GM21717 (cell line): ENCODE results near the gene ZNF879.
A peak's percentile ranks its signal among the peaks of the same experiment; 100 is the strongest.

Experiments used
- ATAC-seq: cut with Tn5 transposase; IDR thresholded peaks from one replicate; pipeline ENCODE4 v1.9.1; 2021; ENCODE audit warnings: mild to moderate bottlenecking, moderate library complexity; ENCODE audit not compliant: unreplicated experiment

Gene ZNF879

GRCh38 chr5:179023528-179024189 lies at the start of gene ZNF879:
TSS of gene ZNF879 (plus strand) at chr5:179023804. CDS start at chr5:179025005, 1,201 bp downstream.
- ATAC-seq: peak; percentile 89

DNA sequence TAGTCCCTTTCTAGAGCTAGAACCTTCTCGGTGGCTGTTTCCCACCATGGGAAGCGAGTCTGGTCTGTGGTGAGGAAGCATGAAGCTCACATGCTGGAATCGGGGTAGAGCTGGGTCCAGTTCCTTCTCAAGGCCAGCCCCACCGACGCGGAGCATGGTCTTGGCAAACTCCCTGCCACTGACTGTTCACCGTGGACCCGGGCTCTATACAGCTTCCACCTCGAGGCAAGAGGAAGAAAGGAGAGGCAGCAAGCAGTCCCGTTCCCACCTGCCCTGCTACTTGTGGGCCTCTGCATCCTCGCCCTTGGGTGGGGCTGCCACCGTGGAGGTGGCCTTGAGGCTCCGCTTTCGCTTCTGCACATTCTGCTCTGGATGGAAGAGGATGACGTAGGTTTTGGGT lies 42.2 kb upstream of the ZNF879 start:
- ATAC-seq: no peak

GRCh38 chr5:178982941-178983340 lies 40.7 kb upstream of the ZNF879 start:
- ATAC-seq: no peak

DNA sequence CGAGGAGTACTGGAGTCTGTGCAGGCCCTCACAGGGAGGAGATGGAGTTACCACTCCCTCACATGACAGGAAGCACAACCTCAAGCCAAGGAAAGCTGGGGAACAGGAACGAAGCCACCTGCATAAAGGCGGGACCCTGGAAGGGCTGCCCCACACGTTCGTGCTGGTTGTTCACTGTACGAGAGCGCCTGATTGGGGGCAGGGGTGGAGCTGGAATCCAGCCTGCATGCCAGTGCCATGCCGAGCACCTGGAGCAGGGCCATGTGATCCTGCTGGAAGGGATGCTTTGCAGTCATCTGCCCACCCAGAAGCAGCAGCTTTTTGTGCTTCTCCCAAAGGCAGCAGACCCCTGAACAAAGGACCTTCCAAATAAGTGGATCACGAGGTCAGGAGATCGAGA lies 39.9 kb upstream of the ZNF879 start:
- ATAC-seq: no peak

DNA sequence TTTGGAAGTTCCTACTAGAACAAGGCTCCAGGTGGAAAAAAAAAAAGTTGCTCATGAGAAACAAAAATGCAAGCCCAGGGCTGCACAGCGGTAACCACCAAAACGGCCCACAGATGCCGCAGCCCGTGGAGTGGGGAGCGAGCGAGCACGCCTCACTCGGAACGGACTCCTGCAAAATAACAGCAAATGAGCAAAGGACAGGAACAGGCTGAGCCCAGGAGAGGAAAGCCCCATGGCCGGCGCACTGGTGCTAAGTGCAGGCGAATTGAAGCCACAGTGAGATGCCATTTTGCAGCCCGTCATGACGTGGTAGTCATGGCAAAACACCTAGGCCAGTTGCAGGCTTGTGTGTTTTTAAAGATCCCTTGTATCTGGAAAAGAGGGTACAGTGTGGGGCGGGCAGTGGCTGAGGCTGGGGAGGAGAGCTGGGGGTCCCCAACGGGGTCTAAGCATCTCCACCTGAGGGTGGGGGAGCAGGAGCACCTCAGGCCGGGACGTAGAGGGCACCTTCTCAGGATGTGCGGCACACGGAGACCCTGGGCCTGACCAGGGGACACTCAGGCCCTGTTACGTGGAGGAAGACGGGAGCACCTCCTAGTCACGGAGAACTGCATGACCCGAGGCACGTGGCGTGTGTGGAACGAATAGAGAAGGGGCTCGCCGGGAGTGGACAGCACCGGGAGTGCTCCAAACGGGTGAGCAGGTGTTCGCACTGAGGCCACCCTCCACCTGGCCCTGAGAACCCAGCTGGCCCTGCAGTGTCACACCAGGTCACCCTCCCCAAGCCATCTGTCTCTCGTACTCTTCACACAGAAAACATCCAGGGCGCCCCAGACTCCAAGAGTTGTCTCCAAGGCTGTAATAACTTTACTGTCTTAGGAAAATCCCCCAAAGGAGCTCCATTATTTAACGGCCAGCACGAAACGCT lies 39.2 kb upstream of the ZNF879 start:
- ATAC-seq: no peak

GRCh38 chr5:178986326-178986960 lies 37.2 kb upstream of the ZNF879 start:
- ATAC-seq: no peak

DNA sequence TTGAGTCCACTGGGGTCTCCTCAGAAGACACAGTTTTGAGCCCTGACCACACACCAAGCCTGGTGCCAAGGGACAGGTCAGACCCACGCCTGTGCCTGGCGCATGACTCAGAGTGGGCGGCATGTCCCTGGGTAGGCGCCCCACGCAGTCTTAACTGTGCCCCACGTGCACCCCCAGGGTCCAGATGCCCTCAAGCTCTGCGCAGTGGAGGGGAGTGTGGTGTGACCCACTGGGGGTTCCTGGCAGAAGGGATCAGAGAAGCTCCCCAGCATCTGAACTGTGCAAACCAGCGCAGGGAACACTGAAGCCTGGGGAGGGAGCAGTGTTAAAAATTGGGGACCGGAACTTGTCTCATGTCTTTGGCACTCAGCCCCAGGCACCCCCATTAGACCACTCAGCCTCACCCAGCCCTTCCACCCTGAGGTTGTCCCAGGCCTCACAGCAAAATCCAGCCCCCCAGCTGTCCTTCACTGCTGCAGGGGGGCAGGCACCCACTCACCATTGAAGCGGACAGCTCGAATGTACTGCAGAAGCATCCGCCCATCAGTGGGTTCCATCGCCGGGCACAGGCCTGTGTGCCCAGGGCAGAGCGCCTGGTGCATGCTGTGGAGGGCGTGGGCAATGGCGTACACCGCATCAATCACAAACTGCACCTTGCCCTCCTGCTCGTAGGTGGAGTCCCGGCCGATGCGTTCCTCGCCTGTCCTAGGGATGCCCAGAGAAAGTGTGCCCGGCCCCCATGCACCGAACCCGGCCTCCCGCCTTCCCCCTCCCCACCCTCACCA lies 35.0 kb upstream of the ZNF879 start:
- no peak for ATAC-seq

GRCh38 chr5:178989311-178989710 lies 34.3 kb upstream of the ZNF879 start:
- no peak for ATAC-seq

- ATAC-seq: no peak
These were observed 33.1 kb upstream of the ZNF879 start for GRCh38 chr5:178990491-178990890.

DNA sequence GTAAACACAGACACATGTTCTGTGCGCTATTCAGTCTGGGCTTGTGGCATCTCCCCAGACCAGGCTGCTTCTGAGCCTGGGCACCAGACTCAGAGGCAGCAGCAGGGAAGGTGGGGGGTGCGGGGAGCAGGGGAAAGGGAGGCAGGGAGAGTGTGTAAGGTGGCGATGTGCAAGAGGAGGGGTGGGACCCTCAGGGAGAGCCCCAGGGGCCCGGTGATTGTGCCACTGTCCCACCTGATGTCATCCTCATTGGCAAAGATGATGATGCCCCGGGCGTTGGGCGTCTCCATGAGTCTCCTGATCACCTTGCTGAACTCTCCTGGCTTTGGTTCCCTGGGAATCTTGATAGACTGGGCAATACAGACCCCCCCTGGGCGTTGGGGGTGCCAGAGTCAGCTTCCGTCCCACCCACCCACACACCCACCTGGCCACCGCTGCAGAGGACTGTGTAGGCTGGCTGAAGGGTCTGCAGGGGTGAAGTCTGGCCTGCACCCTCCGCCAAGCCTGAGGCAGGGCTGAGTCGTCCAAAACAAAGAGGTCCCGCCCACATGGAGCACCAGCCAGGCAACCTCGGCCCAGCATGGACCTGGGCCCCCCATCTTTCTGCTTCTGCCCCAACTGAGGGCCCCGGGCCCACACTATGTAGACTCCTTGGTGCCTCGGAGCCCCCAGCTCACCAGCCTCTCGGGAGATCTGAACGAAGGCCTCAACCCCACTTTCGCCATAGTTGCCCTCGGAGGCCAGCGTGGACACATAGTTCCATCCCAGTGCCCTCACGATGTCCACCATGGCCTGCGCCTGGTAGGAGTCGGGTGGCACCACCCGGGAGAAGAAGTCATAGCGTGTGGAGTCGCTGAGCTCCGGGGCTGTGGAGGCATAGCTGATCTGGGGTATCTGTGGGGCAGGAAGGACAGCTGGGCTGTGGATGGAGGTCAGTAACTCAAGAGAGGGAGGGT lies 32.1 kb upstream of the ZNF879 start:
- no peak for ATAC-seq

DNA sequence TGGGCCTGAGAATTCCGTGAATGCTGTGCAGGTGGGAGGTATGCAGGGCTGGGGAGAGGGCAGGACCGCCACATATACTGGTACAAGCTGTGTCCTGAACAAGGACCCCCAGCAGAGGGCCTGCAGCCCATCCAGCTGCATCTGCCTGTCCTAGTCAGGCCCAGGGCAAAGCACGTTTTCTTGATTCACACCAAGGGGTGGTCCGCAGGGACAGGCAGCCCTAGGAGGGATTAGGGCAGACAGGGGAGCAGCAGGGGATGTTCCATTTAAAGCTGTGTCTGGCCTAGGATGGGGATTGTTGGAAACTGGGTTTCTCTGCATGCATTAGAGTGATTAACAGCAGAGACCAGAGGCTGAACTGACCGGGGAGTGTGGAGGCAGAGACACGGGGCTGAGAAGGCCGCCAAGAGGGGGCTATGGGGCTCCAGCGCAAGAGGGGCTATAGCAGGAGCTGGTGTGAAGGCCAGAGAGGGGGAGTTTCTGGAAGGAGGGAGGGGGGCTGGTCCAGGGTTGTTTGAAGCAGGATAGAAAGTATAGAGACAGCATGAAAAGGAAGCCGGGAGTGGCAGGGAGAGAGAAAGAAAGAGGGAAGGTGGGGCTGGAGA lies 31.2 kb upstream of the ZNF879 start:
- ATAC-seq: no peak

DNA sequence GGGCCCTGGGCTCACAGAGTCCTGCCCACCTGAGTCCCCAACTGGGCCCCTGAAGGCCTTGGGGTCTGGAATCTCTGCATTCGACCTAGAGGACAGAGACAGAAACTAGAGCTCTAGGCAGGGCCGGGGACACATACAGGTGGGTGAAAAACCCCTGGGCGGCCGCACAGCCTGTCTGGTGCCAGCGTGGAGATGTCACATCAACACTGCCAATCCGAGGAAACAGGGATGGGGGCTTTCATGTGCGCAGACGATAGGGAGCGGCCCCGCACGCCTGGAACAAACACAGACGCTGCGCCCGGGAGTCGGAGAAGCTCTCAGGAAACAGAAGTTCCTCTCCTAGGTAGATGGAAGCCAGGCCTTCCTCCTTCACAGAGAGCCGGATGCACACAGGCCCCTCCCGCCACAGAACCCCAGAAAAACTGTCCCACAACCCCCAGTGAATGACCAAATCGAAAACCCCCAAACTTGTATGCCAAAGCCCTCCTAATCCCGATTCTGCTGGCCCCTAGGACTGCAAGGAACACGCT lies 30.3 kb upstream of the ZNF879 start:
- no peak for ATAC-seq

DNA sequence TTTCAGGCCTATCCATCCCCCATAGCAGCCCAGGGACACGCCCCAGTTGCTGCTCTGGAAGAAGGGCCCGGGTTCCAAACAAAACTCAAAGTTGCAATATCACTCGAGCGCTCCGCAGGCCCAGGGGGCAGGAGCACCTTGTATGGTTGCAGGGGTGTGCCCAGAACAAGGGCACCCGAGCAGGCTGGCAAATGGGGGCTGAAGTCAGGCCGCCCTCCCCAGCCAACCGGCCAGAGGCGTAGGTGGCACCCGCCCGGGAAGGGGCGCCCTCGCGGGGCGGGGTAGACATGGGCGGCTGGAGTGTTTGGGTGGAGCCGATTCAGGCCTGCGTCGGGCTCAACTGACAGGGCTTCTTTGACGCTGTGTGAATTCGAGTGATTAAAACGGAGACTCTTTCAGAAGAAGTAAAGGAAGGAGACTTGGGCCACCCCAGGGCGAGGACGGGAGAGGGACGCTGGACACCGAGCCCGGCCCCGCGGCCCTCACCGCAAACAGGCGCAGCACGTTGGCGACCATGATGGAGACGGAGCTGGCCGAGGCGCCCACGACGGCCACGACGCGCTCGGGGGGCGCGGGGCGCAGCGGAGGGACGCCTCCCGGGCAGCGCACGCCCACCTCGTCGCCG lies 29.5 kb upstream of the ZNF879 start:
- ATAC-seq: no peak

DNA sequence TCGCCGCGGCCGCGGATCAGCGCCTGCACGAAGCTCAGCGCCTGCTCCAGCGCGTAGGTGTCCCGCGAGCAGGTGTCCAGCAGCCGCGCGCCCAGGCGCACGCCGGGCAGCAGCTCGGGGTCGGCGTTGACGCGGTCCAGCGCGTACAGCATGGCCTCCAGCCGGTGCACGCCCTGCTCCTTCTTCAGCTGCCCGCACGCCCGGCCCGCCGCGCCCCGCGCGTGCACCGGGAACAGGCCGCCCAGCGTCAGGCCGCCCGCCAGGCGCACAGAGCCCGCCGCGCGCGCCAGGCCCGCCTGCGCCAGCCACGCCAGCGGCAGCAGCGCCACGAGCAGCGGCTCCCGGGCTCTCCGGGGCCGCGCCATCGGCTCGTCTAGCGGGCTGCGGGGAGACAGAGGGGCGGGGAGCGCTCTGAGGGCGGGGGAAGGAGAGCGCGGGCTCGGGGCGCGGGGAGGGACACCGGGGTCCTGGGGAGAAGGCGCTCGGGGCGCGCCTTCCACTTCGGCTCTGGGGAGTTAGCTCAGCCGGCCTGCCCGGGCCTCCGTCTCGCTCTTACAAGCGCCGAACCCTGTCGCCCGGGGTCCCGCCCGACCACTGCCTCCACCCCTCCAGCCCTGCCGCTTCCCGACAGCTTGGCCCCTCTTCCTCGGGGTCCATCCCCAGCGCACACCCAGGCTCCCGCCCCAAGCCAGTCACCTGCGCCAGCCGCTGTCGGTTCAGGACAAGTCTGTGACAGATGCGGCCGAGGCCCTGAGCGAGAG lies 28.8 kb upstream of the ZNF879 start, which contains the start of gene GRM6:
Gene GRM6 (minus strand): TSS at position 741 of the 761 bp plus-strand sequence. CDS start 376 bp downstream, at position 365.
- no peak for ATAC-seq

DNA sequence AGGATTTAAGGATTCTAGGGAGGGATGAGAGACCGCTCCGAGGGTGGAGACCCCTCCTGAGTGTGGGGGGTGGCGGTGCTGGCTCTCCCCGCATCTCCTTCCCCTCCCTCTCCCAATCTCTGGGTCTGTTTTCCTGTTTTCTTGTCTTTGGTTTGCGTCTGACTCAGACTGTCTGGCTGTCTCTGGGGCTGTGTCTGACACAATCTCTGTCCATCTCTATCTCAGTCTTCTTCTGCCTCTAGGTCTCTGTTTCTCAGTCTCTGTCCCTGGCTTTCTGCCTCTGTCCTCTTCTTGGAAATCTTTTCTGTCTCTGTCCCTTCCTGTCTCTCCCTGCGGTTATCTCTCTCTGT lies 28.3 kb upstream of the ZNF879 start:
- ATAC-seq: no peak

GRCh38 chr5:178996156-178996555 lies 27.4 kb upstream of the ZNF879 start:
- ATAC-seq: no peak

- no peak for ATAC-seq
These were observed 26.4 kb upstream of the ZNF879 start for GRCh38 chr5:178997191-178997590.

- no peak for ATAC-seq
These were observed 25.2 kb upstream of the ZNF879 start for GRCh38 chr5:178998441-178998840.
